ENCODE data around the gene PIP4K2C. TPM values are rescaled to one million over a fixed set of nuclear protein-coding genes. Genes with fewer than 3 reads are reported as not detected.

PIP4K2C gene
- total RNA-seq, 2 experiments from 2014 or later, result 14.5 to 15.9 TPM

DNA sequence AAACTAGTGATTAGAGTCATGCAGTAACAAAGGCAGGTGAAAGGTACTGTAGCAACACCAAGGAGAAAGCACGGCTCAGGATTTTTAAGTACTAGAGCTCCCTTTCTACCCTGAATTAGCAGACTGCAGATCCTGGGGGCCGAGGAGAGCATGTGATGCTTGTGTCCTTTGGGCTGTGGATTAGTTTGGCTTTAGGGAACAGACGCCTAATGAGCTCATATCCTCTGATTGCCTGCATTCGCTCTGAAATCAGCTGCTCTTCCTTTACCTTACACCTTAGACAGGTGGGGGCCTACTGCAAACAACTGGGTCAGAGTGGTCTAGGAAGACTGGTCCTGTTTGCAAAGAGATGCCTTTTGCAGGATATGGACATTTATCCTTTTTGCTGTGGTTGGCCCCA, 2.2 kb downstream of the PIP4K2C start:
- H3K79me2 ChIP-seq (ENCODE audit: insufficient read depth, low read depth, low read length), result peaks cover 11% of the 10 kb centered on the region; the same call in 1 of the 2 replicates
- intact Hi-C loops (cut with micrococcal nuclease; ENCODE audit: unreplicated experiment), result no loop called here
- no peak overlapping the region for H3K4me3 ChIP-seq (ENCODE audit: low read depth, low read length, poor library complexity, severe bottlenecking)
- H4K20me1 ChIP-seq (ENCODE audit: insufficient read depth, low read length), result no peaks in the 10 kb centered on the region
- no peaks in the 10 kb centered on the region for H3K9me3 ChIP-seq (ENCODE audit: low read length)
- H2AFZ ChIP-seq (ENCODE audit: low read length), result no peak overlapping the region
- no peaks in the 10 kb centered on the region for H3K9me2 ChIP-seq (ENCODE audit: insufficient read depth, low read length)
- no peak for DNase-seq (ENCODE audit: low spot score)
- peaks cover 30% of the 10 kb centered on the region for H3K36me3 ChIP-seq (ENCODE audit: insufficient read depth, low read length)
- ChIA-PET CTCF (ENCODE audit: unreplicated experiment) (no interaction called here), POLR2A (interaction anchor here (0.7 to 1.3 kb wide), 3 partner anchors 8 to 137 kb away, joined by 3 read pairs; no protein-coding TSS in a partner anchor)
- BruUV-seq (replicated peaks), result no TSS peak
- H3K4me2 ChIP-seq (ENCODE audit: low read length), result peak overlapping the region; percentile 99; the same call in 1 of the 2 replicates
- H3K27ac ChIP-seq (ENCODE audit: low read depth, low read length, poor library complexity, severe bottlenecking), result no peak overlapping the region
- peaks cover 18% of the 10 kb centered on the region for H3K4me1 ChIP-seq (ENCODE audit: insufficient read depth, low read length, poor library complexity, severe bottlenecking)
- TF ChIP-seq, protein P1, sequence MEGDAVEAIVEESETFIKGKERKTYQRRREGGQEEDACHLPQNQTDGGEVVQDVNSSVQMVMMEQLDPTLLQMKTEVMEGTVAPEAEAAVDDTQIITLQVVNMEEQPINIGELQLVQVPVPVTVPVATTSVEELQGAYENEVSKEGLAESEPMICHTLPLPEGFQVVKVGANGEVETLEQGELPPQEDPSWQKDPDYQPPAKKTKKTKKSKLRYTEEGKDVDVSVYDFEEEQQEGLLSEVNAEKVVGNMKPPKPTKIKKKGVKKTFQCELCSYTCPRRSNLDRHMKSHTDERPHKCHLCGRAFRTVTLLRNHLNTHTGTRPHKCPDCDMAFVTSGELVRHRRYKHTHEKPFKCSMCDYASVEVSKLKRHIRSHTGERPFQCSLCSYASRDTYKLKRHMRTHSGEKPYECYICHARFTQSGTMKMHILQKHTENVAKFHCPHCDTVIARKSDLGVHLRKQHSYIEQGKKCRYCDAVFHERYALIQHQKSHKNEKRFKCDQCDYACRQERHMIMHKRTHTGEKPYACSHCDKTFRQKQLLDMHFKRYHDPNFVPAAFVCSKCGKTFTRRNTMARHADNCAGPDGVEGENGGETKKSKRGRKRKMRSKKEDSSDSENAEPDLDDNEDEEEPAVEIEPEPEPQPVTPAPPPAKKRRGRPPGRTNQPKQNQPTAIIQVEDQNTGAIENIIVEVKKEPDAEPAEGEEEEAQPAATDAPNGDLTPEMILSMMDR (conservative IDR thresholded peaks at IDR 0.05; ENCODE audit: low read length), result no peak
- TF ChIP-seq EZH2phosphoT487 (IDR thresholded peaks at IDR 0.05; ENCODE audit: borderline replicate concordance, low read depth, low read length), result no peak

- Histone ChIP-seq H3K9me2 (ENCODE audit: insufficient read depth, low read length) (no peaks in the 10 kb centered on the region), H3K4me3 (ENCODE audit: low read depth, low read length, poor library complexity, severe bottlenecking) (no peak overlapping the region), H3K9me3 (ENCODE audit: low read length) (no peaks in the 10 kb centered on the region), H3K79me2 (ENCODE audit: insufficient read depth, low read depth, low read length) (no peaks in the 10 kb centered on the region), H4K20me1 (ENCODE audit: insufficient read depth, low read length) (no peaks in the 10 kb centered on the region), H2AFZ (ENCODE audit: low read length) (no peak overlapping the region), H3K4me1 (ENCODE audit: insufficient read depth, low read length, poor library complexity, severe bottlenecking) (no peaks in the 10 kb centered on the region), H3K36me3 (ENCODE audit: insufficient read depth, low read length) (peaks cover 64% of the 10 kb centered on the region; the same call in 1 of the 2 replicates), H3K4me2 (ENCODE audit: low read length) (no peak overlapping the region), H3K27ac (ENCODE audit: low read depth, low read length, poor library complexity, severe bottlenecking) (no peak overlapping the region)
- TF ChIP-seq EZH2phosphoT487 (IDR thresholded peaks at IDR 0.05; ENCODE audit: borderline replicate concordance, low read depth, low read length), result no peak
- POLR2A ChIA-PET, result interaction anchor here (0.7 to 0.8 kb wide), 2 partner anchors 33 to 144 kb away, joined by 3 read pairs; no protein-coding TSS in a partner anchor
- no TSS peak for BruUV-seq (replicated peaks)
- DNase-seq (ENCODE audit: low spot score), result no peak
- CTCF ChIA-PET (ENCODE audit: unreplicated experiment), result no interaction called here
- intact Hi-C loops (cut with micrococcal nuclease; ENCODE audit: unreplicated experiment), result no loop called here
Observed at GRCh38 chr12:57600395-57600794, 9.4 kb downstream of the PIP4K2C start.

- Histone ChIP-seq H3K4me1 (ENCODE audit: insufficient read depth, low read length, poor library complexity, severe bottlenecking) (no peaks in the 10 kb centered on the region), H3K36me3 (ENCODE audit: insufficient read depth, low read length) (peaks cover 46% of the 10 kb centered on the region; the same call in 1 of the 2 replicates), H3K4me3 (ENCODE audit: low read depth, low read length, poor library complexity, severe bottlenecking) (no peak overlapping the region), H3K9me2 (ENCODE audit: insufficient read depth, low read length) (no peaks in the 10 kb centered on the region), H2AFZ (ENCODE audit: low read length) (no peak overlapping the region), H4K20me1 (ENCODE audit: insufficient read depth, low read length) (no peaks in the 10 kb centered on the region), H3K27ac (ENCODE audit: low read depth, low read length, poor library complexity, severe bottlenecking) (no peak overlapping the region), H3K9me3 (ENCODE audit: low read length) (no peaks in the 10 kb centered on the region), H3K79me2 (ENCODE audit: insufficient read depth, low read depth, low read length) (no peaks in the 10 kb centered on the region), H3K4me2 (ENCODE audit: low read length) (no peak overlapping the region)
- BruUV-seq (replicated peaks), result TSS peak; percentile 72
- intact Hi-C loops (cut with micrococcal nuclease; ENCODE audit: unreplicated experiment), result no loop called here
- no peak for DNase-seq (ENCODE audit: low spot score)
- ChIA-PET CTCF (ENCODE audit: unreplicated experiment) (no interaction called here), POLR2A (no interaction called here)
- TF ChIP-seq EZH2phosphoT487 (IDR thresholded peaks at IDR 0.05; ENCODE audit: borderline replicate concordance, low read depth, low read length), result no peak
- TF ChIP-seq, protein P1 (conservative IDR thresholded peaks at IDR 0.05; ENCODE audit: low read length), result no peak
Observed at GRCh38 chr12:57602544-57602943, 11.6 kb downstream of the PIP4K2C start.

Measured in OCI-LY7 (cell line).